Measurements from ENCODE around the gene ARHGAP15. TPM values are rescaled to one million over a fixed set of nuclear protein-coding genes. Genes with fewer than 3 reads are reported as not detected.

The ARHGAP15 gene
- total RNA-seq, 2 experiments from 2014 or later = 72.1 to 98.4 TPM

- no peaks in the 10 kb centered on the region for H3K9me2 ChIP-seq (ENCODE audit: insufficient read depth, low read length)
- H3K4me2 ChIP-seq (ENCODE audit: low read length) = no peak overlapping the region
- no peak for DNase-seq (ENCODE audit: low spot score)
- H3K4me3 ChIP-seq (ENCODE audit: low read depth, low read length, poor library complexity, severe bottlenecking) = no peak overlapping the region
- intact Hi-C loops (cut with micrococcal nuclease; ENCODE audit: unreplicated experiment) = no loop called here
- TF ChIP-seq EZH2phosphoT487 (IDR thresholded peaks at IDR 0.05; ENCODE audit: borderline replicate concordance, low read depth, low read length) (no peak), CTCF (conservative IDR thresholded peaks at IDR 0.05; ENCODE audit: low read length) (no peak)
- no peaks in the 10 kb centered on the region for H3K4me1 ChIP-seq (ENCODE audit: insufficient read depth, low read length, poor library complexity, severe bottlenecking)
- no peak overlapping the region for H3K27ac ChIP-seq (ENCODE audit: low read depth, low read length, poor library complexity, severe bottlenecking)
- CTCF ChIA-PET (ENCODE audit: unreplicated experiment) = no interaction called here
- POLR2A ChIA-PET = no interaction called here
- no TSS peak for BruUV-seq (replicated peaks)
- H3K9me3 ChIP-seq (ENCODE audit: low read length) = no peaks in the 10 kb centered on the region
- no peaks in the 10 kb centered on the region for H4K20me1 ChIP-seq (ENCODE audit: insufficient read depth, low read length)
- no peaks in the 10 kb centered on the region for H3K79me2 ChIP-seq (ENCODE audit: insufficient read depth, low read depth, low read length)
- H2AFZ ChIP-seq (ENCODE audit: low read length) = no peak overlapping the region
- no peaks in the 10 kb centered on the region for H3K36me3 ChIP-seq (ENCODE audit: insufficient read depth, low read length)
These were observed 344.6 kb downstream of the ARHGAP15 start for GRCh38 chr2:143473820-143474219.

GRCh38 chr2:143474586-143474985 is 345.4 kb downstream of the ARHGAP15 start:
- no TSS peak for BruUV-seq (replicated peaks)
- CTCF ChIA-PET (ENCODE audit: unreplicated experiment) = no interaction called here
- no peak overlapping the region for H3K4me3 ChIP-seq (ENCODE audit: low read depth, low read length, poor library complexity, severe bottlenecking)
- no peak overlapping the region for H3K4me2 ChIP-seq (ENCODE audit: low read length)
- no peaks in the 10 kb centered on the region for H3K36me3 ChIP-seq (ENCODE audit: insufficient read depth, low read length)
- H4K20me1 ChIP-seq (ENCODE audit: insufficient read depth, low read length) = no peaks in the 10 kb centered on the region
- no peaks in the 10 kb centered on the region for H3K9me3 ChIP-seq (ENCODE audit: low read length)
- no peak for TF ChIP-seq EZH2phosphoT487 (IDR thresholded peaks at IDR 0.05; ENCODE audit: borderline replicate concordance, low read depth, low read length)
- TF ChIP-seq CTCF (conservative IDR thresholded peaks at IDR 0.05; ENCODE audit: low read length) = no peak
- no peak for DNase-seq (ENCODE audit: low spot score)
- H2AFZ ChIP-seq (ENCODE audit: low read length) = no peak overlapping the region
- H3K9me2 ChIP-seq (ENCODE audit: insufficient read depth, low read length) = no peaks in the 10 kb centered on the region
- POLR2A ChIA-PET = interaction anchor here (1.2 kb wide), 1 partner anchor 16 kb away, joined by 3 read pairs; no protein-coding TSS in a partner anchor
- intact Hi-C loops (cut with micrococcal nuclease; ENCODE audit: unreplicated experiment) = no loop called here
- no peak overlapping the region for H3K27ac ChIP-seq (ENCODE audit: low read depth, low read length, poor library complexity, severe bottlenecking)
- no peaks in the 10 kb centered on the region for H3K4me1 ChIP-seq (ENCODE audit: insufficient read depth, low read length, poor library complexity, severe bottlenecking)
- H3K79me2 ChIP-seq (ENCODE audit: insufficient read depth, low read depth, low read length) = no peaks in the 10 kb centered on the region

GRCh38 chr2:143475041-143475776 is 346.0 kb downstream of the ARHGAP15 start:
- no peaks in the 10 kb centered on the region for H3K9me2 ChIP-seq (ENCODE audit: insufficient read depth, low read length)
- no peaks in the 10 kb centered on the region for H3K36me3 ChIP-seq (ENCODE audit: insufficient read depth, low read length)
- H4K20me1 ChIP-seq (ENCODE audit: insufficient read depth, low read length) = no peaks in the 10 kb centered on the region
- no peak overlapping the region for H3K4me2 ChIP-seq (ENCODE audit: low read length)
- no peak for DNase-seq (ENCODE audit: low spot score)
- H3K4me3 ChIP-seq (ENCODE audit: low read depth, low read length, poor library complexity, severe bottlenecking) = no peak overlapping the region
- no peak for TF ChIP-seq EZH2phosphoT487 (IDR thresholded peaks at IDR 0.05; ENCODE audit: borderline replicate concordance, low read depth, low read length)
- no peak for TF ChIP-seq CTCF (conservative IDR thresholded peaks at IDR 0.05; ENCODE audit: low read length)
- intact Hi-C loops (cut with micrococcal nuclease; ENCODE audit: unreplicated experiment) = no loop called here
- ChIA-PET POLR2A (interaction anchor here (1.2 kb wide), 1 partner anchor 15 kb away, joined by 3 read pairs; no protein-coding TSS in a partner anchor), CTCF (ENCODE audit: unreplicated experiment) (no interaction called here)
- no peak overlapping the region for H3K27ac ChIP-seq (ENCODE audit: low read depth, low read length, poor library complexity, severe bottlenecking)
- no peaks in the 10 kb centered on the region for H3K4me1 ChIP-seq (ENCODE audit: insufficient read depth, low read length, poor library complexity, severe bottlenecking)
- no peaks in the 10 kb centered on the region for H3K9me3 ChIP-seq (ENCODE audit: low read length)
- H3K79me2 ChIP-seq (ENCODE audit: insufficient read depth, low read depth, low read length) = no peaks in the 10 kb centered on the region
- BruUV-seq (replicated peaks) = no TSS peak
- H2AFZ ChIP-seq (ENCODE audit: low read length) = no peak overlapping the region

All from OCI-LY7 (cell line).